Kidney (tissue), 14 donors: Measurements from ENCODE around the gene HPCA. TPM values are rescaled to one million over a fixed set of nuclear protein-coding genes. Genes with fewer than 3 reads are reported as not detected.

Experiments used
- DNase-seq, 5 donors: peaks; one replicate each; pipeline ENCODE4 v3.0.0-alpha.2; 2013 to 2020
- FAIRE-seq: peaks from 2 replicates; lab custom pipeline; 2012; peaks lifted over from hg19 to GRCh38; lab: Jason Lieb, UNC
- H3K27ac ChIP-seq, 2 donors: one replicate each; pipeline ENCODE4 v1.7.0; 2013; ENCODE audit warnings: low read depth in 2 of 2, low read length in 2 of 2, inconsistent platforms in 1 of 2
- H3K27me3 ChIP-seq: one replicate; pipeline ENCODE4 v1.7.1; 2013; ENCODE audit warnings: low read length, inconsistent platforms; ENCODE audit not compliant: control insufficient read depth, insufficient read depth
- H3K36me3 ChIP-seq, 3 donors: one replicate each; pipeline versions ENCODE4 v1.7.0 to v1.7.1; 2013; ENCODE audit warnings: low read length in 3 of 3, control low read depth in 1 of 3, inconsistent platforms in 1 of 3; ENCODE audit not compliant: insufficient read depth in 3 of 3, control insufficient read depth in 2 of 3
- H3K4me1 ChIP-seq, 3 donors: one replicate each; pipeline versions ENCODE4 v1.7.0 to v1.7.1; 2013; ENCODE audit warnings: low read length in 3 of 3, inconsistent platforms in 1 of 3, low read depth in 1 of 3; ENCODE audit not compliant: control insufficient read depth in 2 of 3, insufficient read depth in 2 of 3
- H3K4me3 ChIP-seq, 3 donors: one replicate each; pipeline versions ENCODE4 v1.7.0 to v1.8.1; 2013; ENCODE audit warnings: low read length in 3 of 3, control low read depth in 1 of 3, inconsistent platforms in 1 of 3
- H3K9ac ChIP-seq, 3 donors: one replicate each; pipeline versions ENCODE4 v1.7.0 to v1.7.1; 2013; ENCODE audit warnings: low read length in 3 of 3, control low read depth in 1 of 3, inconsistent platforms in 1 of 3
- H3K9me3 ChIP-seq, 3 donors: one replicate each; pipeline versions ENCODE4 v1.7.0 to v1.7.1; 2013; ENCODE audit warnings: low read length in 3 of 3, control low read depth in 1 of 3, inconsistent platforms in 1 of 3; ENCODE audit not compliant: control insufficient read depth in 2 of 3, insufficient read depth in 1 of 3
- CTCF ChIP-seq: IDR thresholded peaks from 3 replicates; pipeline ENCODE4 v1.5.1; 2012; ENCODE audit warnings: mild to moderate bottlenecking, moderate library complexity, borderline replicate concordance; ENCODE audit not compliant: insufficient read depth; ENCODE audit errors: extremely low read depth
- intact Hi-C: fragments of 100-400 bp; cut with DNase I; formaldehyde crosslinking; loops from one replicate; pipeline ENCODE4 v1.11.1; 2022
- polyA plus RNA-seq: library from polyadenylated mRNA; stranded (reverse); fragments of 350-450 nt; fragmentation: Illumina TruSeq; extraction: RNeasy Lipid Tissue Mini Kit (QIAGEN cat#74804); gene quantifications from one replicate; pipeline ENCODE4 v1.2.3, GENCODE V29; 2014; ENCODE audit warnings: low read depth, low replicate concordance; ENCODE audit not compliant: insufficient read depth
- total RNA-seq: library from RNA; stranded (reverse); fragmentation: NEBNext Ultra II Directional; extraction: Animal tissue kit (Norgen Biotek cat#: 25700); gene quantifications from one replicate; pipeline ENCODE4 v1.2.1, GENCODE V29; 2021
- donor health status: control.
- donor health status: control.
- donor health status: control.
- donor health status: control.
- donor health status: control.
- donor health status: DM: yes; HTN: yes; CAD: no.
- donor health status: Normal renal cell carcinoma (clear cell type).

The HPCA gene
- total and polyA plus RNA-seq, 2 donors from 2014 or later, result 0.28 to 1.2 TPM

GRCh38 chr1:32891241-32891570 lies 4.9 kb downstream of the HPCA start:
- intact Hi-C loops, result no loop called here

DNA sequence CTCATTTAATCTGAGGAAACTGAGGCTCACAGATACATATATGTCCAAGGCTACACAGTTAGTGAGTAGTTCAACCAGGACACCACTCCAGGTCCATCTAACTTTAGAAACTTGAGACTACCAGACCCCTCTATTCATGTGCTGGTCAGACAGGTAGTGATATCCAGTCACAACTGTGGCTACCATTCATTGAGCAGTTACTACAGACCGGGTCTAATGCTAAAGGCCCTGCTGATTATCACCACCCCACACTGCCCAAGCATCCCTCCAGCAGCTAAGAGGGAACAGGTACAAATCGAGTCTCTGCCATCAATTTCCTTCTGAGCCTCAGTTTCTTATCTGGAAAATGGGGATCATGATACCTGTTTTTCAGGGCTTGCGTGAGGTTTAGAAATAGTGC lies 5.3 kb downstream of the HPCA start:
- intact Hi-C loops, result no loop called here
- no peak for DNase-seq
- Histone ChIP-seq H3K36me3 (no peaks in the 10 kb centered on the region), H3K4me3 (no peak overlapping the region), H3K27me3 (peaks cover 4% of the 10 kb centered on the region), H3K9ac (no peak overlapping the region), H3K4me1 (peaks cover 0 to 4% (median 0%) of the 10 kb centered on the region in 3 donors), H3K27ac (no peak overlapping the region), H3K9me3 (no peaks in the 10 kb centered on the region)
- FAIRE-seq, result no peak
- TF ChIP-seq CTCF, result no peak

More at GRCh38 chr1:32891241-32891570, 4.9 kb downstream of the HPCA start:
- no peak overlapping the region for H3K9ac ChIP-seq
- TF ChIP-seq CTCF, result no peak
- H3K27me3 ChIP-seq, result peaks cover 4% of the 10 kb centered on the region
- H3K36me3 ChIP-seq, result no peaks in the 10 kb centered on the region
- DNase-seq, result no peak
- H3K4me3 ChIP-seq, result no peak overlapping the region
- H3K4me1 ChIP-seq, result peaks cover 0 to 4% (median 0%) of the 10 kb centered on the region in 3 donors
- no peaks in the 10 kb centered on the region for H3K9me3 ChIP-seq
- FAIRE-seq, result no peak
- no peak overlapping the region for H3K27ac ChIP-seq

DNA sequence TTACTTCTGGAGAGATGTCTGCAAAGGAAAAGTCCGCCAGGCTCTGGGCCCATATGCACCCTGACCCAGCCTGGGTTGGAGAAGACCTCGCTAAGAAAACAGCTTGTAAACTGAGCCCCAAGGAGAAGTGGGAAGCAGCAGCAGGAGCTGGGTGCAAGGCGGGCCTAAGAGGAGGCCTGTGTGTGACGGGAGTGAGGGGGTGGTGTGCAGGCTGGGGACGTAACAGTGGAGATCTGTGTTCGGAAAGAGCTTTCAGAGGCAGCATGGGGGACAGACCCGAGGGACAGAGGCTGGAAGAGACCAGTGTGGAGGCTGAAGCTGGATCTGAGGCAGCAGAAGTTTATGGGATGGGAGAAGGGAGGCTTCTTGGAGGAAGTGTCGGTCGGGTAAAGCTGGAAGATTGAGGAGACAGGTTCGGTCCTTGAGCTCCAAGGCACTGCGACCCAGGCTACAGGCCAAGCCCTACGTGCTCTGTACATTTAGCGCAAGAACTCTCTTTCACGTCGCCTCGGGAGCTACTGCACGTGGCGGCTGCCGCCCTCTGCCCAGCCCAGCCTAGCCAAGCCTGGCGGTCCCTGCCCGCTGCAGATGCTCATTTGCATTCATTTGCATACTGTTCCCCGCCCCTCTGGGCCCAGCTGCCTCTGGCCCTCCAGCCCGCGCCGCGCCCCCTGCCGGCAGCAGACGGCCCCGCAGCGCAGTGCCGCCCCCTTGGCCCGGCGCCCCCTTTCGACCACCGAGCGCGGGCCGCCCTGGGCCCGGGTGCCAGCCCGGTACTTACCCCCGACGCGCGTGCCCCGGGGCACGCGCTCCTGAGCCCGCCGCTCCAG lies 6.3 kb downstream of the HPCA start:
- H3K27ac ChIP-seq, result no peak overlapping the region
- H3K9ac ChIP-seq, result no peak overlapping the region
- peak overlapping the region in 2 of 3 donors; percentile 3 to 35 for H3K4me3 ChIP-seq
- no peak for FAIRE-seq
- intact Hi-C loops, result no loop called here
- no peaks in the 10 kb centered on the region for H3K27me3 ChIP-seq
- TF ChIP-seq CTCF, result peak; percentile 40
- H3K9me3 ChIP-seq, result no peaks in the 10 kb centered on the region
- H3K4me1 ChIP-seq, result peaks cover 0 to 4% (median 0%) of the 10 kb centered on the region in 3 donors
- peak in 4 of 5 donors; percentile 39 to 73 (median 56) for DNase-seq
- H3K36me3 ChIP-seq, result no peaks in the 10 kb centered on the region
